PC-3 (cell line): ENCODE measurements around the gene GADD45B.

ENCODE experiments used
- CTCF ChIP-seq: fragments of 300-600 bp; sonication (generic); conservative IDR thresholded peaks from 2 replicates; pipeline ENCODE4 v1.5.1; 2017; ENCODE audit warnings: antibody characterized with exemption, low read depth, mild to moderate bottlenecking, low read length
- EZH2 ChIP-seq: fragments of 300-600 bp; sonication (generic); IDR thresholded peaks from one replicate; pipeline ENCODE4 v1.6.1; 2017; ENCODE audit warnings: antibody characterized with exemption, mild to moderate bottlenecking, low read length; ENCODE audit not compliant: unreplicated experiment

GRCh38 chr19:2454199-2454961 is 21.5 kb upstream of the GADD45B start:
- no peak for TF ChIP-seq CTCF
- no peak for TF ChIP-seq EZH2
